Measurements from ENCODE around the gene CDK5RAP1. TPM values are rescaled to one million over a fixed set of nuclear protein-coding genes. Genes with fewer than 3 reads are reported as not detected.

CDK5RAP1 gene
- total and polyA plus RNA-seq, 9 of the 15 experiments (the other 6 are each of a cell fraction or from before 2014, with no cell fraction given) = 41.6 to 127 (median 58.3) TPM

GRCh38 chr20:33404281-33404680, 3.0 kb upstream of the CDK5RAP1 start:
- Histone ChIP-seq H3K9ac (ENCODE audit: insufficient read depth in 1 of 2, low read depth in 2 of 2, low read length in 2 of 2) (no peak overlapping the region), H3K4me1 (replicated peaks in 1 of 2; ENCODE audit: control insufficient read depth in 2 of 2, insufficient read depth in 2 of 2, low read length in 2 of 2) (peaks cover 14 to 16% of the 10 kb centered on the region in 2 experiments), H3K36me3 (ENCODE audit: control insufficient read depth, insufficient read depth, low read length) (peaks cover 36% of the 10 kb centered on the region; the same call in 2 of the 3 replicates), H4K20me1 (replicated peaks; ENCODE audit: control insufficient read depth, insufficient read depth, low read length) (peaks cover 14% of the 10 kb centered on the region; the same call in 1 of the 2 replicates), H3K27ac (ENCODE audit: extremely low read depth, low read depth, low read length) (no peak overlapping the region), H3K4me2 (ENCODE audit: insufficient read depth, low read length) (no peak overlapping the region), H3K4me3 (no peak overlapping the region), H2AFZ (ENCODE audit: low read depth, low read length) (no peak overlapping the region), H3K9me1 (ENCODE audit: control insufficient read depth, insufficient read depth, low read length) (no peaks in the 10 kb centered on the region), H3K79me2 (ENCODE audit: control insufficient read depth, insufficient read depth, low read length) (peaks cover 40% of the 10 kb centered on the region), H3K9me3 (replicated peaks; ENCODE audit: control insufficient read depth, insufficient read depth, low read depth, low read length) (no peaks in the 10 kb centered on the region), H3K27me3 (ENCODE audit: control insufficient read depth in 2 of 2, insufficient read depth in 2 of 2, low read length in 2 of 2) (no peaks in the 10 kb centered on the region)
- no peak for ATAC-seq
- CTCF ChIA-PET (ENCODE audit: low intra/inter-chr PET ratio) = no interaction called here
- TF ChIP-seq E2F5 (CRISPR knock-in tag; IDR thresholded peaks at IDR 0.05) = no peak
- TF ChIP-seq FOSL1 (tag; conservative IDR thresholded peaks at IDR 0.05) = peak; percentile 81
- in situ Hi-C loops (cut with MboI) = no loop called here
- intact Hi-C loops (cut with micrococcal nuclease) = loop anchor here (5.0 kb wide), 2 partner anchors 38 to 248 kb away; partner anchors contain the start of gene SNTA1
- DNase-seq (ENCODE audit: extremely low read depth in 1 of 4, low spot score in 3 of 4) = no peak
- POLR2A ChIA-PET = interaction anchor here (0.6 to 1.4 kb wide), 2 partner anchors 8 to 232 kb away, joined by 3 to 4 read pairs; no protein-coding TSS in a partner anchor
- 51% methylated on average over 2 of the region's 2 CpGs for WGBS (ENCODE audit: insufficient coverage, low coverage, missing lambda C conversion rate)
- no peak for FAIRE-seq
- no TSS peak for BruUV-seq (replicated peaks)

- CTCF ChIA-PET (ENCODE audit: low intra/inter-chr PET ratio) = no interaction called here
- BruUV-seq (replicated peaks) = TSS peak; percentile 86
- Histone ChIP-seq H3K4me1 (replicated peaks in 1 of 2; ENCODE audit: control insufficient read depth in 2 of 2, insufficient read depth in 2 of 2, low read length in 2 of 2) (peaks cover 10 to 14% of the 10 kb centered on the region in 2 experiments), H4K20me1 (replicated peaks; ENCODE audit: control insufficient read depth, insufficient read depth, low read length) (peaks cover 17% of the 10 kb centered on the region; the same call in 1 of the 2 replicates), H3K27ac (ENCODE audit: extremely low read depth, low read depth, low read length) (peak overlapping the region; percentile 75), H3K36me3 (ENCODE audit: control insufficient read depth, insufficient read depth, low read length) (peaks cover 26% of the 10 kb centered on the region; the same call in 2 of the 3 replicates), H3K79me2 (ENCODE audit: control insufficient read depth, insufficient read depth, low read length) (peaks cover 62% of the 10 kb centered on the region), H3K4me3 (peak overlapping the region; percentile 88), H3K9me3 (replicated peaks; ENCODE audit: control insufficient read depth, insufficient read depth, low read depth, low read length) (no peaks in the 10 kb centered on the region), H3K9ac (ENCODE audit: insufficient read depth in 1 of 2, low read depth in 2 of 2, low read length in 2 of 2) (peak overlapping the region; percentile 81 to 98; a peak in 3 of 4 replicates), H2AFZ (ENCODE audit: low read depth, low read length) (peak overlapping the region; percentile 84), H3K9me1 (ENCODE audit: control insufficient read depth, insufficient read depth, low read length) (no peaks in the 10 kb centered on the region), H3K4me2 (ENCODE audit: insufficient read depth, low read length) (peak overlapping the region; percentile 93), H3K27me3 (ENCODE audit: control insufficient read depth in 2 of 2, insufficient read depth in 2 of 2, low read length in 2 of 2) (no peaks in the 10 kb centered on the region)
- POLR2A ChIA-PET = interaction anchor here (0.9 to 1.6 kb wide), 6 partner anchors 9 to 262 kb away, joined by 3 to 9 read pairs (median 4); no protein-coding TSS in a partner anchor
- ATAC-seq (peak; percentile 83), DNase-seq (ENCODE audit: extremely low read depth in 1 of 4, low spot score in 3 of 4) (peak; percentile 50 to 67 (median 57)), FAIRE-seq (no peak)
- intact Hi-C loops (cut with micrococcal nuclease) (loop anchor here (5.0 kb wide), 2 partner anchors 40 to 250 kb away; partner anchors contain the start of gene SNTA1), in situ Hi-C loops (cut with MboI) (no loop called here)
- 2% methylated on average over 8 of the region's 8 CpGs for WGBS (ENCODE audit: insufficient coverage, low coverage, missing lambda C conversion rate)
- TF ChIP-seq GABPA (tag; conservative IDR thresholded peaks at IDR 0.05; ENCODE audit: low read depth) = 0 out of 2 replicates have a peak, but pooled peaks have one; percentile 8
- peak; percentile 10 for TF ChIP-seq DACH1 (IDR thresholded peaks at IDR 0.05; ENCODE audit: partially characterized antibody)
- TF ChIP-seq ZNF644 (tag; IDR thresholded peaks at IDR 0.05; ENCODE audit: low read depth) = 0 out of 2 replicates have a peak, but pooled peaks have one; percentile 34
- TF ChIP-seq PTRF (tag; IDR thresholded peaks at IDR 0.05) = peak; percentile 39; the same call in 1 of the 2 replicates
- no peak for TF ChIP-seq CREB1 (IDR thresholded peaks at IDR 0.05)
- no peak for TF ChIP-seq CREB1 (CRISPR knock-in tag; IDR thresholded peaks at IDR 0.05)
- TF ChIP-seq NRF1 (conservative IDR thresholded peaks at IDR 0.05 in 1 of 2, IDR thresholded peaks at IDR 0.05 in 1 of 2) = peak in 1 of 2 experiments; percentile 10; a peak in 1 of 4 replicates
- peak; percentile 10; the same call in 1 of the 2 replicates for TF ChIP-seq ZNF12 (CRISPR knock-in tag; IDR thresholded peaks at IDR 0.05)
Observed at GRCh38 chr20:33401921-33402369, 626 bp upstream of the CDK5RAP1 start.
